HG02623 (cell line): ENCODE results near the gene LRMDA.

Experiments
- ATAC-seq: cut with Tn5 transposase; IDR thresholded peaks from one replicate; pipeline ENCODE4 v1.9.1; 2021; ENCODE audit warnings: moderate library complexity; ENCODE audit not compliant: unreplicated experiment

The LRMDA gene

GRCh38 chr10:75962395-75963061, 531.1 kb downstream of the LRMDA start:
- no peak for ATAC-seq

DNA sequence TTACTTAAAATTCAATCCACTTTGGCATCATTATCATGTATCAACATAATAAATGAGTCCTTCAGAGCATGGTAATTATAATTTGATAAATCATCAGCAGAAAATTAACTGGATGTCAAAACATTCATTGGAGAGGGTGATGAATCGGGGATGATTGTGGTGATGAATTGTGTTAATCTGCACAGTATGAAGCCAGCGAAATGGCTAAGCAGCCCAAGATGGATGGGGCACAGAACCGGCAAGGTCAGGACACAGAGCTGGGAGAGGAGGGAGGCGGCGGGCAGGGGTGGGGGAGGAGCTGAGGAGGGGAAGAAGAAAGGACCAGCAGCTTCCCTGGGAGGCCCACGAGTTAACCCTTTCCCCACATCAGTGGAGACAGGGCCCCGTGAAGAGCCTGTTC, 536.1 kb downstream of the LRMDA start:
- no peak for ATAC-seq

- ATAC-seq = no peak
Measured at GRCh38 chr10:75969031-75969430, 537.6 kb downstream of the LRMDA start.

GRCh38 chr10:75971402-75972211, 540.2 kb downstream of the LRMDA start:
- no peak for ATAC-seq

GRCh38 chr10:75972491-75973276, 541.3 kb downstream of the LRMDA start:
- ATAC-seq = no peak

DNA sequence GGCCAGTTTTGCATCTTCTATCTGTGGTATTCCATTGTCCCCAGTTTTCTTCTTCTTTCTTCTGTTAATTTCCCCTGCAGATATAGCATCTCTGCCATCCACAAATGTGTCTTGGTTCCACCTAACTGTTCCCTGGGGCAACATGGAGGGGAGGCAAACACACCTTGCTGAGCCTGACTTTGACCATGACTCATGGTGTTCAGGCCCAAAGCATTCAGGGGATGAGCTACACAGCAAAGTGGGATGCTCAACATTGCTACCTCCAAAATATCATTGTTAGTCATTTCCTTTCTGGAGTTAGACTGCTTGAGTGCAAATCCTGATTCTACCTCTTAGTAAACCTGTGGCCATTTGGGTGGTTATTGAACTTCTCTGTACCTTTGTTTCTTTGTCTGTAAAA, 542.7 kb downstream of the LRMDA start:
- ATAC-seq = no peak

GRCh38 chr10:75976681-75977080, 545.3 kb downstream of the LRMDA start:
- no peak for ATAC-seq

DNA sequence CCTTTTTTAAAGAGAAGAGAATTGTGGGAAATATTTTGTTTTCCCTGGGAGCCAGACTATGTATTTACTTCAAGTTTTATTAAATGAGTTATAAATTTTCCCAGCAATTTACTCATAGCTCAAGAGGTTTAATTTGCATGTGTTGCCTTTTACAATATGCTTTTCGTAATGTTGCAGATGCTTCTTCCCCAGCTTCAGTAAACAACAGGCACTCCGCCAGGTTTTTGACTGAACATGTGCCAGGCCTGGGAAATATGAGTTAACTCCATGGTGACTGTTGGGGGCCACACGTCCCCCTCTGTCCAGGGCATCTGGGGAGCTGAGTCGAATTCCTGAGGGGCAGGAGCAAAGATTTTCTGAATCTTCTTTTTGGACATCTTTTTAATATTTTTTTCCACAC, 545.7 kb downstream of the LRMDA start:
- ATAC-seq = no peak

DNA sequence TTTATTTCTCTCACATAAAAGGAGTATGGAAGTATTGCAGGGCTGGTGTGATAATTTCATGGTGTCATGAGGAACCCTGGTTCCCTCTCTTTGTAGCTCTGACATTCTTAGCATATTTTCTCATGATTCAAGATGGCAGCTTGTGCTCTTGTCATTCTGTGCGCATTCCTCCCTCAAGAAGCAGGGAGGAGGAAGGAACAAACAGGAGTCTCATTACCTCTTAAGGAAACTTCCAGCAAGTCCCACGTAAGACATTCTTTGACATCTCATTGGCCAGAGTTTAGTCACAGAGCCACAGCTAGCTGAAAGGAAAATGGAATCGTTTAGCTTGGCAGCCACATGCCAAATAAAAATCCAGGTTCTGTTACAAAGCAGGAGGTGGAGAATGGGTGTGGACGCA, 546.8 kb downstream of the LRMDA start:
- no peak for ATAC-seq

GRCh38 chr10:75980419-75981002, 549.1 kb downstream of the LRMDA start:
- ATAC-seq = no peak

DNA sequence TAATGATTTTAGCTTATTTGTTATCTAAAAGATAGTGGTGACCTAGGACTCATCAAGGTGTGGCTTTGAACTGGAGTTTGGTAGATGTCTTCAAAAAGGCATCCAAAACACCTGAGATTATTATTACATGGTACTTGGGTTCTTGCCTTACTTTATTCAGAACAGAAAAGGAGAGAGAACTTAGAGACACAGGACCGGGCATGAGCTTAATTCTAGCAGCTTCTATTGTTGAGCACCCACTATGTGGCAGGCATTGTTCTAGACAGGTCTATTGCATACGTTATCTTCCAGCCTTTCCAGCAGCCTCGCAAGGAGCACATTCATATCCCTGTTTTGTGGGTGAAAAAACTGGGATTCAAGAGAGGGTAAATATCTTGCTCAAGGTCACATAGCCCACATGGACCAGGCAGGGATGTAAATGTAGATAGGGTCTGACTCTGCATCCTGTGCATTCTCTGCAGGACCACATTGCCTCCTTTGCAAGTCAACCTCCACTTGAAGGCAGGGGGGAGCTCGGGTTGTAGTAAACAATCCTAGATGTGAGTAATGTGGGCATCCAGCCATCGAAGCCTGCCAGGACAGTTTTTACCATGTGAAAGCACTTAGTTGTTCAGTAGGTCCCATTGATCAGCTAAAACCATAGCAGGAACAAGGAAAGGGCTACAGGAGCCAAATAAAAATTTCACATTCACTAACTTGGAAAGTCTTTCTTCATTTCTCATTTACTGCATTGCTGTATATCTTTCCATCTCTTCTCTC, 551.4 kb downstream of the LRMDA start:
- ATAC-seq = no peak

DNA sequence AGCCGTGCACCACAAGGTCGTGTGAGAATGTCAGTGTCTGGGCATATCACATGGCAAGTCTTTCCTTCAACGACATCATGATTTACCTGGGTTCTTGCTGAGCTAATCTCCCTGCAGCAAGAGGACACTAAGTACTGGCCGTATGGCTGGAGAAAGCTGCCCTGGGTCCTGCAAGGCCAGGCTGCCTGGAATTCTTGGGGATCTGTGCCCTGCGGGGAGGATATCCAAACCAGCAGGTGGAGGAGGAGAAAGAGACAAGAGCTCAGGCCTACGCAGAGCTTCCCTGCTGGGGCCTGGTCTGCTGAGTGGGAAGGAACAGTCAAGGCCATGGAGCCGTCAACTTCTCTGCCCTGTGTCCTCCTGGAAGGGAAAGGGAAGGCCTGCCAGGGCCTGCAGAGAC, 552.6 kb downstream of the LRMDA start:
- no peak for ATAC-seq

GRCh38 chr10:75987616-75988015, 556.2 kb downstream of the LRMDA start:
- no peak for ATAC-seq

DNA sequence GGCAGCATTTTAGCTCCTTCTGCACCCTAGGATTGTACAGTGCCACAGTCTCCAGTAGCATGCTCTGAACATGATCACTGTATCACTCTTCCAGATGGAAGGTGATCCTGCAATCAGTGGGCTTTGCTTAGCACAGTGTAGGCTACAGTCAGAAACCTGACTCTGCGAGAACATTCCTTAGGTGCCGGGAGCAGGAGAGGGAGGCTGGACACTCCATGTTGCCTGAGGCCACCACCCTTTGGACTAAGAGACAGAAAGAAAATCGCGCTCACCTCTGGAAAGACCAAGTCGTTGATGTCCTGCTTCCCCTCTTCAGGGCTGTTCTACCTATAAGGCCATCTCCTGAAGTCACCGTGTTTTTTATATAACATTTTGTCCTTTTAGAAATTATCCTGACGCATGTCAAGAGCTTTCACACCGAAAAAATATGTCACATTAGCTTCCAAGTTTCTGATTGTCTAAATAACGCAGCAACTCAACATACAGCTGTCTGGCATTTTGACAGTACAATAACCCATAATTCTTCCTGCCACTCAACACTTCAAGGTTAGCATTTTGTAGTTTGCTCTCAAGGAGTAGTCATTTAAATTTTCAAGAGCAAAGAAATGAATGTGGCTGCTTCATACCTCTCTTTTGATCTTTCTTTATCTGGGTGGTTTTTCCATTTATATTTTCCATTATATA, 563.1 kb downstream of the LRMDA start:
- no peak for ATAC-seq

- ATAC-seq = no peak
Measured at GRCh38 chr10:75995041-75995430, 563.6 kb downstream of the LRMDA start.

DNA sequence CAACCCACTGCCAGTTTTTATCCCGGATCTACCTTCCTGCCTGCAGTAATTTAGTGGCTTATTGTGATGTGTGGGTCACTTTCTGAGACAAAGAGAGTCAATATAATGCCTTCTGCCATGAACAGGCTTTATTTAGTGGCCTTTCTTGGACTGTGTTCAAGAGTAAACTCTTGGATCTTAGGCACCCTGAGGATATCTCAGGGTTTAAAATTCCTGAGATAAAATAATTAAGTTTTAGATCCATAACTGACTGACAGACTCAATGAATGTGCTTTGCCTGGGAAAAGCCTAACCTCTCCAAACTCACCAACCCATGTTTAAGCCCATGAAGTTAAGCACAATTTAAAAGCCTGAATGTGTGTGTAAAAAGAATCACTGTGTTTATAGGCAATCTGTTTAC, 564.3 kb downstream of the LRMDA start:
- no peak for ATAC-seq

DNA sequence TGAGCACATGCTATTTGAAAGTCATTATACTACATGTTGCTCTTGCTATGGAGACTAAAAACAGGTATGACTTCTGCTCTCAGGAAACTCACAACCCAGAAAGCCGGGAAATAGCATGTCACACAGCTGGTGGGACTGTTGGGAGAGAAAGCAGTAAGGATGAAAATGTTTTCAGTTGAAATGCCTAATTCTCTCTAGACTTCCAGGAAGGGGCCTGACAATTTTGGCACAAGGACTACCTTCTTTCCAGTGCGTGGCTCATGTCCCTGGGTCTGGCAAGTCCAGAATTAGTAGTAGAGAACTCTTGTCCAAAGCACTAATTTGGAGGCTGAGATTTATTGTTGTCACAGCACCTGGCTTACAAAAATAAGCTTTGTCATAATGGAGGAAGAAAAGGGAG, 567.6 kb downstream of the LRMDA start:
- no peak for ATAC-seq

- no peak for ATAC-seq
Measured at GRCh38 chr10:75999515-76000209, 568.2 kb downstream of the LRMDA start.

DNA sequence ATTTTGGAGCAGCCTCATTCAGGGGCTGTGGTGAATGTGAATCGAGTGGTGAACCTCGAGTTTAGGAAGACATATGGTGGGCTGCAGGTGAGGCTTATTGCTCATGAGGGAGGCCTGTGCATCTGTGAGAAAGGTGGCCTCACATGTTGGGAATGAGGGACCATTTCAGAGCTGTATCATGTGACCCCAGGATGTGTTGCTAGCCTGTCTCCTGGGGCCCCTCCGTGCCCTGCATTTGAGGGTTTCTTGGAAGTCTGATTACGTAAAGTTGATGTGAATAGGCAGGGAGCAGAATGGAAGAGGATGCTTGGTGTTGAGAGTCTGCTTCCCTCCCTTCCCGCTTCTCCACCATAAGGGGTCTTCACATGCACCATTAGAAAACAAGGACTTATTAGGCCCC, 569.1 kb downstream of the LRMDA start:
- no peak for ATAC-seq

DNA sequence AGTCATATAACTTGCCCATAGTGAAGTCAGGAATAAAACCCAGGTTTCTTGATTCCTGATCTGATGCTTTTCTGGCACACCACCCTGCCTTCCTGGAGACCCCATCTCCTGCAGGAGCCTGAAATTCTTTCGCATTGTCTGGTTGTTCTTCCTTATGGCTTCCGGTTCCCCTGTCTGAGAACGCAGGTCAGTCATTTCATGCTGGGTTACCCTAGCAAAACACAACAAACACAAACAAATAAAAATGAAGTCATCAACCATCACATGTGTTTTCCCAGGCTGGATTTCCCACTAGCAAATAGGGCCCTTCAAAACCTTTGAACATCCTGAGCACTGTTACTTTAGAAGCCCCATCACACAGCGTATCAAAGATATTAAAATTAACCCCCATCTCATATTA, 569.6 kb downstream of the LRMDA start:
- no peak for ATAC-seq
